GM06990 (cell line): ENCODE measurements around the gene RECK.

ENCODE experiments used
- DNase-seq: peaks from one replicate; pipeline ENCODE4 v3.0.0-alpha.2; 2011; ENCODE audit not compliant: insufficient read length; ENCODE audit errors: extremely low read depth
- H3K27me3 ChIP-seq: replicated peaks from 2 replicates; pipeline ENCODE4 v1.6.0; 2011; ENCODE audit warnings: low read length; ENCODE audit not compliant: control insufficient read depth, insufficient read depth
- H3K36me3 ChIP-seq: 2 replicates; pipeline ENCODE4 v1.5.1; 2011; ENCODE audit warnings: low read length; ENCODE audit not compliant: control insufficient read depth, insufficient read depth
- H3K4me3 ChIP-seq: replicated peaks from 2 replicates; pipeline ENCODE4 v1.5.1; 2011; ENCODE audit warnings: low read depth, mild to moderate bottlenecking, control low read depth, low read length
- TF ChIP-seq, protein P1 (sequence below): IDR thresholded peaks from 2 replicates; pipeline ENCODE4 v1.5.1; 2011; ENCODE audit warnings: low read length, control low read depth, mild to moderate bottlenecking, inconsistent platforms; ENCODE audit not compliant: insufficient read depth, poor library complexity, severe bottlenecking

Gene RECK

DNA sequence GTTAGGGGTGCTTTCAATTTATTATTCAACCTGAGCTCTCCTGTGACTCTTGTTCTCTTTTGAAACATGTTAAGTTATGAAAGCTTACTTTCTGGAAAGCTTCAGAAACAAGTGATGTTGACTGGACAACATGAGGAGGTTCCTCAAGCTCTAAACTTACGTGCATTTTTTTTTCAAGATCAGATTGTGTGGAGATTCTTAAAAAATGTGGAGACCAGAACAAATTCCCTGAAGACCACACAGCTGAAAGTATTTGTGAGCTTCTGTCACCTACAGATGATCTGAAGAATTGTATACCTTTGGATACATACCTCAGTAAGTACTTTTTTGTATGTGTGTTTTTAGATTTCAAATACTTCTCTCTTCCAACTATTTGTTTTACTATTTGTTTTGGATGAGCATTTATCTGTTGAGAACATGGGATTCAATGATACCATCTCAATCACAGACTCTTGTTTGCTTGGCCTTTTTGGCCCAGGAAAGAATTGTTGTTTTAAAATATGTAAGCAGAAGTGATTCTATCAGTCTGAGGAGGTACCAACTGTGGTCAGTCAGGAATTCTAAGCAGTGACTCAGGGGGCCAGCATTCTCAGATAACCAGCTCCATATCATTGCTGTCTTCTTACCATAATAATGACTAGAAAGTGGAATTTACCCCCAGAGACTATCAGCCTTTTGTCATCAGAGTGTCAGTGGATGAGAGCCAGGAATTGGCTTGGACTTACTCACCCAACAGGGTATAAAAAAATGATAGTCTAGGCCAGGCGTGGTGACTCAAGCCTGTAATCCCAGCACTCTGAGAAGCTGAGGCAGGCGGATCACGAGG lies 65.4 kb downstream of the RECK start:
- TF ChIP-seq, protein P1, sequence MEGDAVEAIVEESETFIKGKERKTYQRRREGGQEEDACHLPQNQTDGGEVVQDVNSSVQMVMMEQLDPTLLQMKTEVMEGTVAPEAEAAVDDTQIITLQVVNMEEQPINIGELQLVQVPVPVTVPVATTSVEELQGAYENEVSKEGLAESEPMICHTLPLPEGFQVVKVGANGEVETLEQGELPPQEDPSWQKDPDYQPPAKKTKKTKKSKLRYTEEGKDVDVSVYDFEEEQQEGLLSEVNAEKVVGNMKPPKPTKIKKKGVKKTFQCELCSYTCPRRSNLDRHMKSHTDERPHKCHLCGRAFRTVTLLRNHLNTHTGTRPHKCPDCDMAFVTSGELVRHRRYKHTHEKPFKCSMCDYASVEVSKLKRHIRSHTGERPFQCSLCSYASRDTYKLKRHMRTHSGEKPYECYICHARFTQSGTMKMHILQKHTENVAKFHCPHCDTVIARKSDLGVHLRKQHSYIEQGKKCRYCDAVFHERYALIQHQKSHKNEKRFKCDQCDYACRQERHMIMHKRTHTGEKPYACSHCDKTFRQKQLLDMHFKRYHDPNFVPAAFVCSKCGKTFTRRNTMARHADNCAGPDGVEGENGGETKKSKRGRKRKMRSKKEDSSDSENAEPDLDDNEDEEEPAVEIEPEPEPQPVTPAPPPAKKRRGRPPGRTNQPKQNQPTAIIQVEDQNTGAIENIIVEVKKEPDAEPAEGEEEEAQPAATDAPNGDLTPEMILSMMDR = no peak
- Histone ChIP-seq H3K36me3 (no peaks in the 10 kb centered on the region), H3K27me3 (no peaks in the 10 kb centered on the region), H3K4me3 (no peak overlapping the region)
- no peak for DNase-seq

DNA sequence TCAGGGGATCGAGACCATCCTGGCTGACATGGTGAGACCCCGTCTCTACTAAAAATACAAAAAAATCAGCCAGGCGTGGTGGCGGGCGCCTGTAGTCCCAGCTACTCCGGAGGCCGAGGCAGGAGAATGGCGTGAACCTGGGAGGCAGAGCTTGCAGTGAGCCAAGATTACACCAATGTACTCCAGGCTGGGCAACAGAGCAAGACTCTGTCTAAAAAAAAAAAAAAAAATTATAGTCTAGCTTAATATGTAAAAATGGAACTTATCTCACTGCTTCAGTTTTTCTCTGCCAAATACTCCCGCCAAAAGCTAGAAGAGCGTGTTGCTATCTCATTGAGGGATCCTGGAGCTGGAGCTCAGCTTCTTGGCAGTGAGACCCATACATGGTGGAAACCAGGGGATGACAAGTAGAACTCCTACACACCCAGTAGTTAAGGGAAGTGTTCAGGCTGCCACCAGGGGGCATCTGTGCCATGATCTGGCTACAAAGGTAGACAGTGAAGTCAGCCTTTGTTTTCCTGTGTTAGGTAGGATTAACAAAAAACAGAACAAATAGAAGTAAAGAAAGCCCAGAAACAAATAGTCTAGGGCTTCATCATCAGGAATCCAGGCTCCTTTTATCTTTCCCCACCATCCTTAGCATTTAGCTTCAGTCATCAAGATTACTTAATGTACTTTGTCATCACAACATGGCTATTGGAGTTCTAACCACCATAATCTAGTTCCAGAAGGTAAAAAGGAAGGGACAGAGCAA lies 66.2 kb downstream of the RECK start:
- Histone ChIP-seq H3K27me3 (no peaks in the 10 kb centered on the region), H3K36me3 (no peaks in the 10 kb centered on the region), H3K4me3 (no peak overlapping the region)
- DNase-seq = peak; percentile 9
- TF ChIP-seq, protein P1 = peak; percentile 84

GRCh38 chr9:36109071-36109470 lies 72.4 kb downstream of the RECK start:
- no peak overlapping the region for H3K4me3 ChIP-seq
- no peak for DNase-seq
- no peaks in the 10 kb centered on the region for H3K36me3 ChIP-seq
- TF ChIP-seq, protein P1 = no peak
- H3K27me3 ChIP-seq = no peaks in the 10 kb centered on the region

DNA sequence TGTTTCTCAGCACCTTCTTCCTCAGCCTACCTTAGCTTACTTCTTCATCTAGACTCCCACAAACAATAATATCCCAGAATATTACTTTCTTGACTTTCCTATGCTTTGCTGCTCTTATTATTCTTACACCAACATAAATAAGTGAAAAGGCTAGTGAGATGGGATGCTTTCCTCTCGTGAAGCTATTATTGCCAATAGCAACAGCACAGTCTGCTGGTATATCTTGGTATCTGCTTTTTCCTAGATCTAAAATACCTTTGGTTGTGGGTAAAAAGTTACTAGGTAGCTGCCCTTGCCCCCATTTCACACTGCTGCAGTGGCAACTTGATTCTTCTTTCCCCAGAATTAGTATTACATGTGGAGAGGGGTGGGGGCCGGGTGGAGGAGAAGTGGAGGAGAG lies 73.7 kb downstream of the RECK start:
- Histone ChIP-seq H3K4me3 (no peak overlapping the region), H3K36me3 (no peaks in the 10 kb centered on the region), H3K27me3 (no peaks in the 10 kb centered on the region)
- TF ChIP-seq, protein P1 = no peak
- no peak for DNase-seq

DNA sequence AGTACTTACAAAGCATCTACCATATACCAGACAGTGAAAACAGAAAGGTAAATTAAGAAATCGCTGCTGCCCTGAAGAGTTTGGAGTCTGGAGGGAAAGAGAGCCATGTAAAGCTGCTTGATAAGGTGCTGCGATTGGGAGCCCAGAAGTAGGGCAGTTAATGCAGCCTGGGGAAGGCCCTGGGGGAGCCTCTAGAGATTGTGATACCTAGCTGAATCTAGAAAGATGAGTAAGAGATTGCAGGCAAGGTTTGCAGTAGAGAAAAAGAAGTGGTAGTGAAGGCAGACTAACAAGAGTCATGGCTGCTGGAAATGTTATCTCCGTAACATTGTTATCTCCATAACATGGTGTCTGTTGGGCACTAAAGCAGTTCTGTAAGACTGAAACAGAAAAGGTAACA lies 75.8 kb downstream of the RECK start:
- DNase-seq = no peak
- TF ChIP-seq, protein P1 = no peak
- H3K4me3 ChIP-seq = no peak overlapping the region
- H3K27me3 ChIP-seq = no peaks in the 10 kb centered on the region
- H3K36me3 ChIP-seq = no peaks in the 10 kb centered on the region
